GM18519 (cell line): ENCODE data around the gene STUM.

Experiments used
- ATAC-seq: cut with Tn5 transposase; IDR thresholded peaks from one replicate; pipeline ENCODE4 v1.9.1; 2021; ENCODE audit warnings: mild to moderate bottlenecking, moderate library complexity; ENCODE audit not compliant: unreplicated experiment, low FRiP score

Gene STUM

GRCh38 chr1:226557424-226557823 is 8.9 kb downstream of the STUM start:
- ATAC-seq: no peak

GRCh38 chr1:226558036-226558650 is 9.6 kb downstream of the STUM start:
- ATAC-seq: no peak

- no peak for ATAC-seq
These were observed 11.7 kb downstream of the STUM start for GRCh38 chr1:226560243-226560642.

- no peak for ATAC-seq
These were observed 14.4 kb downstream of the STUM start for GRCh38 chr1:226562989-226563388.

GRCh38 chr1:226563666-226564065 is 15.1 kb downstream of the STUM start:
- no peak for ATAC-seq

- no peak for ATAC-seq
These were observed 16.9 kb downstream of the STUM start for GRCh38 chr1:226565476-226565875.

- ATAC-seq: no peak
These were observed 17.7 kb downstream of the STUM start for GRCh38 chr1:226566234-226566633.

- no peak for ATAC-seq
These were observed 18.2 kb downstream of the STUM start for GRCh38 chr1:226566760-226567159.

GRCh38 chr1:226568077-226568831 is 19.7 kb downstream of the STUM start:
- ATAC-seq: no peak

- no peak for ATAC-seq
These were observed 20.6 kb downstream of the STUM start for GRCh38 chr1:226568975-226569741.

GRCh38 chr1:226569879-226570547 is 21.4 kb downstream of the STUM start:
- ATAC-seq: no peak

- ATAC-seq: no peak
These were observed 23.3 kb downstream of the STUM start for GRCh38 chr1:226571893-226572292.

- ATAC-seq: no peak
These were observed 23.8 kb downstream of the STUM start for GRCh38 chr1:226572325-226572726.

- no peak for ATAC-seq
These were observed 25.5 kb downstream of the STUM start for GRCh38 chr1:226574044-226574443.

- no peak for ATAC-seq
These were observed 26.2 kb downstream of the STUM start for GRCh38 chr1:226574591-226575435.

- ATAC-seq: no peak
These were observed 26.8 kb downstream of the STUM start for GRCh38 chr1:226575436-226575720.

GRCh38 chr1:226575739-226576378 is 27.3 kb downstream of the STUM start:
- ATAC-seq: no peak

- no peak for ATAC-seq
These were observed 28.0 kb downstream of the STUM start for GRCh38 chr1:226576601-226577000.

GRCh38 chr1:226577401-226578180 is 29.0 kb downstream of the STUM start:
- no peak for ATAC-seq
